A549 (cell line): ENCODE results near the gene TRAM2. TPM values are rescaled to one million over a fixed set of nuclear protein-coding genes. Genes with fewer than 3 reads are reported as not detected.

Experiments
- ATAC-seq, 2 experiments: fragments of 200-7000 bp in 1 of 2; fragments of >200 bp in 1 of 2; cut with Nextera tagmentation in 1 of 2; cut with Tn5 transposase in 1 of 2; 3 replicates each; pipeline versions ENCODE4 v1.8.0 to v1.9.1; 2018 to 2020; ENCODE audit warnings: mild to moderate bottlenecking in 1 of 2, moderate library complexity in 1 of 2
- CTCF ChIA-PET: fragments of 300-600 bp; sonication (Branson Sonifier 250); formaldehyde crosslinking; extraction: SDS; loops from one replicate; lab custom pipeline; 2021; ENCODE audit warnings: antibody characterized with exemption, inconsistent platforms; lab: Yijun Ruan, JAX
- POLR2A ChIA-PET: fragments of 350-600 bp; formaldehyde crosslinking; extraction: SDS; loops from one replicate; lab custom pipeline; 2021; ENCODE audit warnings: antibody characterized with exemption, inconsistent platforms; lab: Yijun Ruan, JAX
- DNase-seq, 2 experiments: peaks; one replicate each; pipeline versions ENCODE4 v3.0.0 to v3.0.0-alpha.2; 2011 to 2016; ENCODE audit warnings: low read depth in 1 of 2, low spot score in 1 of 2
- FAIRE-seq: peaks from 2 replicates; lab custom pipeline; 2011; peaks lifted over from hg19 to GRCh38; lab: Jason Lieb, UNC
- H3K27ac ChIP-seq, 2 experiments: fragments of >200 bp; sonication (Bioruptor Twin); formaldehyde crosslinking; 3 replicates each; pipeline ENCODE4 v1.5.1; 2016 to 2017
- H3K4me1 ChIP-seq: fragments of >200 bp; sonication (Bioruptor Twin); formaldehyde crosslinking; 3 replicates; pipeline ENCODE4 v1.6.1; 2016
- H3K4me2 ChIP-seq: fragments of >200 bp; sonication (Bioruptor Twin); formaldehyde crosslinking; 3 replicates; pipeline ENCODE4 v1.6.1; 2016
- H3K4me3 ChIP-seq: fragments of >200 bp; sonication (Bioruptor Twin); formaldehyde crosslinking; 3 replicates; pipeline ENCODE4 v1.5.1; 2016
- H3K9me3 ChIP-seq: fragments of >200 bp; sonication (Bioruptor Twin); formaldehyde crosslinking; 3 replicates; pipeline ENCODE4 v1.6.1; 2016
- BHLHE40 ChIP-seq: IDR thresholded peaks from 2 replicates; pipeline ENCODE4 v1.6.1; 2012; ENCODE audit warnings: low read depth, low read length, inconsistent platforms
- CEBPB ChIP-seq, 2 experiments: fragments of >200 bp in 1 of 2; sonication (Bioruptor Twin) in 1 of 2; formaldehyde crosslinking in 1 of 2; IDR thresholded peaks; 2 replicates each; pipeline ENCODE4 v1.6.1; 2012 to 2016
- CHD2 ChIP-seq: fragments of 150-350 bp; IDR thresholded peaks from 2 replicates; pipeline ENCODE4 v1.6.1; 2014; ENCODE audit warnings: low read length; ENCODE audit not compliant: partially characterized antibody
- EHF ChIP-seq: fragments of 250-450 bp; sonication (Bioruptor Pico); IDR thresholded peaks from 2 replicates; pipeline ENCODE4 v1.5.0; 2020; ENCODE audit warnings: mild to moderate bottlenecking
- EHMT2 ChIP-seq: fragments of 200-600 bp; sonication (generic); IDR thresholded peaks from 2 replicates; pipeline ENCODE4 v1.6.1; 2016; ENCODE audit warnings: antibody characterized with exemption, low read depth, mild to moderate bottlenecking, moderate library complexity
- EP300 ChIP-seq, 2 experiments: fragments of >200 bp; sonication (Bioruptor Twin); formaldehyde crosslinking; IDR thresholded peaks; 2 replicates in 1 of 2; 3 replicates in 1 of 2; pipeline ENCODE4 v1.6.1; 2016 to 2017
- FOSB ChIP-seq: fragments of 250-450 bp; sonication (Bioruptor Pico); IDR thresholded peaks from 2 replicates; pipeline ENCODE4 v1.5.0; 2020; ENCODE audit warnings: mild to moderate bottlenecking, moderate library complexity
- FOSL2 ChIP-seq, 2 experiments: fragments of 450-650 bp in 1 of 2; fragments of >200 bp in 1 of 2; sonication (Bioruptor Twin) in 1 of 2; formaldehyde crosslinking; IDR thresholded peaks; 2 replicates each; pipeline versions ENCODE4 v1.5.0 to v1.6.1; 2016 to 2020; ENCODE audit warnings: mild to moderate bottlenecking in 1 of 2, moderate library complexity in 1 of 2
- FOXS1 ChIP-seq: fragments of 250-450 bp; sonication (Bioruptor Pico); IDR thresholded peaks from 2 replicates; pipeline ENCODE4 v1.5.0; 2020; ENCODE audit warnings: mild to moderate bottlenecking, moderate library complexity
- HDAC2 ChIP-seq: fragments of 200-600 bp; sonication (generic); IDR thresholded peaks from 2 replicates; pipeline ENCODE4 v1.6.1; 2016
- HES2 ChIP-seq: fragments of >200 bp; sonication (Bioruptor Twin); formaldehyde crosslinking; IDR thresholded peaks from 2 replicates; pipeline ENCODE4 v1.6.1; 2016
- HEYL ChIP-seq: fragments of 250-450 bp; sonication (Bioruptor Pico); IDR thresholded peaks from 2 replicates; pipeline ENCODE4 v1.8.0; 2021; ENCODE audit warnings: mild to moderate bottlenecking, moderate library complexity
- HOXA7 ChIP-seq: fragments of 250-450 bp; sonication (Bioruptor Pico); IDR thresholded peaks from 2 replicates; pipeline ENCODE4 v1.5.0; 2020; ENCODE audit warnings: mild to moderate bottlenecking, moderate library complexity
- HOXB5 ChIP-seq: fragments of 250-450 bp; sonication (Bioruptor Pico); IDR thresholded peaks from 2 replicates; pipeline ENCODE4 v1.5.0; 2020; ENCODE audit warnings: mild to moderate bottlenecking, moderate library complexity
- KDM1A ChIP-seq: fragments of 200-600 bp; sonication (generic); IDR thresholded peaks from 2 replicates; pipeline ENCODE4 v1.6.1; 2016; ENCODE audit warnings: low read depth, mild to moderate bottlenecking
- KDM5A ChIP-seq: fragments of 200-600 bp; sonication (generic); IDR thresholded peaks from 2 replicates; pipeline ENCODE4 v1.6.1; 2016; ENCODE audit warnings: antibody characterized with exemption, mild to moderate bottlenecking
- MAFK ChIP-seq: fragments of 450-650 bp; IDR thresholded peaks from 2 replicates; pipeline ENCODE4 v1.6.1; 2014; ENCODE audit not compliant: partially characterized antibody
- NFE2L2 ChIP-seq: fragments of 150-350 bp; conservative IDR thresholded peaks from 2 replicates; pipeline ENCODE4 v1.6.1; 2014; ENCODE audit warnings: low read length
- NR3C1 ChIP-seq: fragments of >200 bp; sonication (Bioruptor Twin); formaldehyde crosslinking; IDR thresholded peaks from 3 replicates; pipeline ENCODE4 v1.6.1; 2017
- RAD21 ChIP-seq, 2 experiments: fragments of >200 bp in 1 of 2; sonication (Bioruptor Twin) in 1 of 2; formaldehyde crosslinking in 1 of 2; IDR thresholded peaks in 1 of 2; conservative IDR thresholded peaks in 1 of 2; 2 replicates in 1 of 2; 3 replicates in 1 of 2; pipeline ENCODE4 v1.6.1; 2012 to 2018; ENCODE audit warnings: inconsistent platforms in 1 of 2
- RCOR1 ChIP-seq: fragments of 150-350 bp; IDR thresholded peaks from 2 replicates; pipeline ENCODE4 v1.6.1; 2014; ENCODE audit warnings: antibody characterized with exemption, low read length, low read depth
- TFCP2L1 ChIP-seq: fragments of 250-450 bp; sonication (Bioruptor Pico); IDR thresholded peaks from 2 replicates; pipeline ENCODE4 v1.5.0; 2021; ENCODE audit warnings: mild to moderate bottlenecking
- TP53 ChIP-seq: fragments of 250-450 bp; sonication (Bioruptor Pico); IDR thresholded peaks from 2 replicates; pipeline ENCODE4 v1.5.0; 2021; ENCODE audit warnings: mild to moderate bottlenecking, moderate library complexity
- ZFP36 ChIP-seq: fragments of 450-650 bp; IDR thresholded peaks from 2 replicates; pipeline ENCODE4 v1.6.1; 2014; ENCODE audit warnings: borderline replicate concordance; ENCODE audit not compliant: partially characterized antibody
- ZNF302 ChIP-seq: fragments of 250-450 bp; sonication (Bioruptor Pico); IDR thresholded peaks from 2 replicates; pipeline ENCODE4 v1.9.0; 2021; ENCODE audit warnings: inconsistent platforms, mild to moderate bottlenecking, moderate library complexity
- WGBS: methylation state at CpG from one replicate; pipeline ENCODE4 v1.1.6; 2017; ENCODE audit errors: missing lambda C conversion rate; 5-methylcytosine and 5-hydroxymethylcytosine counted together
- polyA plus RNA-seq, 4 experiments: library from polyadenylated mRNA; depleted of rRNA in 3 of 4; stranded (reverse); fragments of >200 nt; fragmentation: RNase III in 1 of 4; extraction: RNeasy Plus Mini Kit Qiagen cat#74134 plus additional on column Dnase treatment in 1 of 4; gene quantifications; 2 replicates in 3 of 4; 3 replicates in 1 of 4; pipeline ENCODE4 v1.2.3, GENCODE V29; 2011 to 2017
- TF ChIP-seq, protein P1 (sequence below): fragments of 200-600 bp; sonication (generic); IDR thresholded peaks from 2 replicates; pipeline ENCODE4 v1.6.1; 2016; ENCODE audit warnings: antibody characterized with exemption, mild to moderate bottlenecking, moderate library complexity
- TF ChIP-seq, protein P2 (sequence below): IDR thresholded peaks from 2 replicates; pipeline ENCODE4 v1.6.1; 2012
- TF ChIP-seq, protein P3 (sequence below): fragments of >200 bp; sonication (Bioruptor Twin); formaldehyde crosslinking; IDR thresholded peaks from 3 replicates; pipeline ENCODE4 v1.5.1; 2016
- TF ChIP-seq, protein P4 (sequence below): fragments of >200 bp; sonication (Bioruptor Twin); formaldehyde crosslinking; IDR thresholded peaks from 3 replicates; pipeline ENCODE4 v1.6.1; 2016

TRAM2 gene
- polyA plus RNA-seq, 2 of the 4 experiments (the other 2 are of a cell fraction), result 16.4 to 25.4 TPM

- ATAC-seq (no peak), DNase-seq (no peak), FAIRE-seq (no peak)
- ChIA-PET CTCF (interaction anchor here (0.9 to 1.8 kb wide), 2 partner anchors 68 to 143 kb away, joined by 3 to 5 read pairs; partner anchors contain the start of gene TRAM2), POLR2A (no interaction called here)
- Histone ChIP-seq H3K4me3 (no peak overlapping the region), H3K4me2 (peak overlapping the region; percentile 32; the same call in 2 of the 3 replicates), H3K9me3 (no peaks in the 10 kb centered on the region), H3K27ac (peak overlapping the region; percentile 55 to 78), H3K4me1 (peaks cover 54% of the 10 kb centered on the region)
- no peak for TF ChIP-seq HEYL (CRISPR knock-in tag)
- TF ChIP-seq FOXS1 (CRISPR knock-in tag), result no peak
- 92% methylated on average over 5 of the region's 5 CpGs for WGBS
Measured at GRCh38 chr6:52508261-52508739, 68.6 kb downstream of the TRAM2 start.

DNA sequence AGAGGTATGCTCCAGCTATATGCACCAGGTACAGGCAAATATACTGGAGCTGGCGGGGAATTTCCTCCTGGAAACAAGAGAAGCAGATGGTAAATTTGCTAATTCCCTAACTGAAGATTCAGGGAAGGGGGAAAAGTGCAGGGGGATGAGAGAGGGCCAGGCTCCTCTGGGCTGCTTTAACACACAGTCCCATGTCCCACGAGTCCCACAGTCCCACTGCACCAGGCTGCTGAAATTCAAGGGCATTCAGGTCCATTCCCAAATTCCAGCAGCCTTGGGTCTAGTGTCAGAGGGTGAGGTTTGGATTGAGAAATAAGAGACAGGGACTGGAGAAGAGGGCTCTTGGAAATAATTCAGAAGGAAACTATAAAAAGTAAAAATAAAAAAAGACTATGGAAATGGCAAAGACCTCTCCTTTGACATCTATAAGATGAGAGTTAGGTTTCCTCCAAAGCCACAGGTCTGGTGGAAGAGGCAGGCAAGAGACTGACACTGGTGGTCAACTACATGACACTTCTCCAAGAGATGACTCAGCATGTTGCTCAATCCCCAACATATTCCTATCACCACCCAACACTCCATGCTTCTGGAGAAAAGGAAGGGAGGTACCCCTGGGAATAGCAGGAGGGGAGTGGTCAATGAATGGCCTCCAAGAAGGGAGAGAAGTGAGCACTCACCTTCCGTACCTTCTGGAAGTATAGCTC is 69.2 kb downstream of the TRAM2 start:
- no peak overlapping the region for H3K4me3 ChIP-seq
- ChIA-PET CTCF (interaction anchor here (0.8 to 1.8 kb wide), 3 partner anchors 68 to 143 kb away, joined by 3 to 5 read pairs (median 4); partner anchors contain the start of gene TRAM2), POLR2A (no interaction called here)
- WGBS, result 79% methylated on average over 2 of the region's 3 CpGs
- ATAC-seq (no peak), FAIRE-seq (no peak), DNase-seq (peak in 1 of 2 experiments; percentile 26)
- H3K4me2 ChIP-seq, result peak overlapping the region; percentile 32; the same call in 2 of the 3 replicates
- peaks cover 54% of the 10 kb centered on the region for H3K4me1 ChIP-seq
- H3K27ac ChIP-seq, result peak overlapping the region; percentile 55 to 78
- no peaks in the 10 kb centered on the region for H3K9me3 ChIP-seq
- TF ChIP-seq KDM5A (no peak), ZNF302 (no peak), HDAC2 (no peak), EP300 (IDR thresholded peaks at IDR 0.05) (no peak), RAD21 (conservative IDR thresholded peaks at IDR 0.05 in 1 of 2, IDR thresholded peaks at IDR 0.05 in 1 of 2) (no peak), HOXB5 (no peak), CHD2 (no peak), FOXS1 (CRISPR knock-in tag) (no peak), NR3C1 (no peak), TP53 (no peak), BHLHE40 (no peak), FOSB (CRISPR knock-in tag) (no peak), RCOR1 (no peak), TFCP2L1 (no peak), EHF (no peak), FOSL2 (IDR thresholded peaks at IDR 0.05) (no peak), FOSL2 (CRISPR knock-in tag; IDR thresholded peaks at IDR 0.05) (0 out of 2 replicates have a peak, but pooled peaks have one; percentile 30), EHMT2 (no peak), HOXA7 (CRISPR knock-in tag) (no peak), NFE2L2 (peak; percentile 62), CEBPB (IDR thresholded peaks at IDR 0.05) (peak; percentile 5 to 78; a peak in 2 of 4 replicates), HES2 (no peak), MAFK (peak; percentile 86), ZFP36 (no peak), KDM1A (no peak)
- TF ChIP-seq, protein P1, sequence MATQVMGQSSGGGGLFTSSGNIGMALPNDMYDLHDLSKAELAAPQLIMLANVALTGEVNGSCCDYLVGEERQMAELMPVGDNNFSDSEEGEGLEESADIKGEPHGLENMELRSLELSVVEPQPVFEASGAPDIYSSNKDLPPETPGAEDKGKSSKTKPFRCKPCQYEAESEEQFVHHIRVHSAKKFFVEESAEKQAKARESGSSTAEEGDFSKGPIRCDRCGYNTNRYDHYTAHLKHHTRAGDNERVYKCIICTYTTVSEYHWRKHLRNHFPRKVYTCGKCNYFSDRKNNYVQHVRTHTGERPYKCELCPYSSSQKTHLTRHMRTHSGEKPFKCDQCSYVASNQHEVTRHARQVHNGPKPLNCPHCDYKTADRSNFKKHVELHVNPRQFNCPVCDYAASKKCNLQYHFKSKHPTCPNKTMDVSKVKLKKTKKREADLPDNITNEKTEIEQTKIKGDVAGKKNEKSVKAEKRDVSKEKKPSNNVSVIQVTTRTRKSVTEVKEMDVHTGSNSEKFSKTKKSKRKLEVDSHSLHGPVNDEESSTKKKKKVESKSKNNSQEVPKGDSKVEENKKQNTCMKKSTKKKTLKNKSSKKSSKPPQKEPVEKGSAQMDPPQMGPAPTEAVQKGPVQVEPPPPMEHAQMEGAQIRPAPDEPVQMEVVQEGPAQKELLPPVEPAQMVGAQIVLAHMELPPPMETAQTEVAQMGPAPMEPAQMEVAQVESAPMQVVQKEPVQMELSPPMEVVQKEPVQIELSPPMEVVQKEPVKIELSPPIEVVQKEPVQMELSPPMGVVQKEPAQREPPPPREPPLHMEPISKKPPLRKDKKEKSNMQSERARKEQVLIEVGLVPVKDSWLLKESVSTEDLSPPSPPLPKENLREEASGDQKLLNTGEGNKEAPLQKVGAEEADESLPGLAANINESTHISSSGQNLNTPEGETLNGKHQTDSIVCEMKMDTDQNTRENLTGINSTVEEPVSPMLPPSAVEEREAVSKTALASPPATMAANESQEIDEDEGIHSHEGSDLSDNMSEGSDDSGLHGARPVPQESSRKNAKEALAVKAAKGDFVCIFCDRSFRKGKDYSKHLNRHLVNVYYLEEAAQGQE, result no peak
- TF ChIP-seq, protein P2, sequence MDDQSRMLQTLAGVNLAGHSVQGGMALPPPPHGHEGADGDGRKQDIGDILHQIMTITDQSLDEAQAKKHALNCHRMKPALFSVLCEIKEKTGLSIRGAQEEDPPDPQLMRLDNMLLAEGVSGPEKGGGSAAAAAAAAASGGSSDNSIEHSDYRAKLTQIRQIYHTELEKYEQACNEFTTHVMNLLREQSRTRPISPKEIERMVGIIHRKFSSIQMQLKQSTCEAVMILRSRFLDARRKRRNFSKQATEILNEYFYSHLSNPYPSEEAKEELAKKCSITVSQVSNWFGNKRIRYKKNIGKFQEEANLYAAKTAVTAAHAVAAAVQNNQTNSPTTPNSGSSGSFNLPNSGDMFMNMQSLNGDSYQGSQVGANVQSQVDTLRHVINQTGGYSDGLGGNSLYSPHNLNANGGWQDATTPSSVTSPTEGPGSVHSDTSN, result no peak
- TF ChIP-seq, protein P3, sequence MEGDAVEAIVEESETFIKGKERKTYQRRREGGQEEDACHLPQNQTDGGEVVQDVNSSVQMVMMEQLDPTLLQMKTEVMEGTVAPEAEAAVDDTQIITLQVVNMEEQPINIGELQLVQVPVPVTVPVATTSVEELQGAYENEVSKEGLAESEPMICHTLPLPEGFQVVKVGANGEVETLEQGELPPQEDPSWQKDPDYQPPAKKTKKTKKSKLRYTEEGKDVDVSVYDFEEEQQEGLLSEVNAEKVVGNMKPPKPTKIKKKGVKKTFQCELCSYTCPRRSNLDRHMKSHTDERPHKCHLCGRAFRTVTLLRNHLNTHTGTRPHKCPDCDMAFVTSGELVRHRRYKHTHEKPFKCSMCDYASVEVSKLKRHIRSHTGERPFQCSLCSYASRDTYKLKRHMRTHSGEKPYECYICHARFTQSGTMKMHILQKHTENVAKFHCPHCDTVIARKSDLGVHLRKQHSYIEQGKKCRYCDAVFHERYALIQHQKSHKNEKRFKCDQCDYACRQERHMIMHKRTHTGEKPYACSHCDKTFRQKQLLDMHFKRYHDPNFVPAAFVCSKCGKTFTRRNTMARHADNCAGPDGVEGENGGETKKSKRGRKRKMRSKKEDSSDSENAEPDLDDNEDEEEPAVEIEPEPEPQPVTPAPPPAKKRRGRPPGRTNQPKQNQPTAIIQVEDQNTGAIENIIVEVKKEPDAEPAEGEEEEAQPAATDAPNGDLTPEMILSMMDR, result no peak
- TF ChIP-seq, protein P4, sequence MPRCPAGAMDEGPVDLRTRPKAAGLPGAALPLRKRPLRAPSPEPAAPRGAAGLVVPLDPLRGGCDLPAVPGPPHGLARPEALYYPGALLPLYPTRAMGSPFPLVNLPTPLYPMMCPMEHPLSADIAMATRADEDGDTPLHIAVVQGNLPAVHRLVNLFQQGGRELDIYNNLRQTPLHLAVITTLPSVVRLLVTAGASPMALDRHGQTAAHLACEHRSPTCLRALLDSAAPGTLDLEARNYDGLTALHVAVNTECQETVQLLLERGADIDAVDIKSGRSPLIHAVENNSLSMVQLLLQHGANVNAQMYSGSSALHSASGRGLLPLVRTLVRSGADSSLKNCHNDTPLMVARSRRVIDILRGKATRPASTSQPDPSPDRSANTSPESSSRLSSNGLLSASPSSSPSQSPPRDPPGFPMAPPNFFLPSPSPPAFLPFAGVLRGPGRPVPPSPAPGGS, result no peak
